Mucosa of gallbladder (tissue), 1 donor: Measurements from ENCODE around the gene HSD17B10. TPM values are rescaled to one million over a fixed set of nuclear protein-coding genes. Genes with fewer than 3 reads are reported as not detected.
A peak's percentile ranks its signal among the peaks of the same experiment; 100 is the strongest.
"Not testable (repeated sequence)": the region's sequence is repeated elsewhere in the genome, so short reads cannot be mapped to it uniquely, and the experiment has no call there.

Experiments used
- DNase-seq: peaks from one replicate; pipeline ENCODE4 v3.0.0-alpha.2; 2020; ENCODE audit warnings: low spot score
- total RNA-seq: library from RNA; stranded (reverse); gene quantifications from one replicate; pipeline ENCODE4 v1.2.1, GENCODE V29; 2021
- donor health status: DM: no; HTN: no; CAD: no.

HSD17B10 gene
- 71.5 TPM for total RNA-seq

DNA sequence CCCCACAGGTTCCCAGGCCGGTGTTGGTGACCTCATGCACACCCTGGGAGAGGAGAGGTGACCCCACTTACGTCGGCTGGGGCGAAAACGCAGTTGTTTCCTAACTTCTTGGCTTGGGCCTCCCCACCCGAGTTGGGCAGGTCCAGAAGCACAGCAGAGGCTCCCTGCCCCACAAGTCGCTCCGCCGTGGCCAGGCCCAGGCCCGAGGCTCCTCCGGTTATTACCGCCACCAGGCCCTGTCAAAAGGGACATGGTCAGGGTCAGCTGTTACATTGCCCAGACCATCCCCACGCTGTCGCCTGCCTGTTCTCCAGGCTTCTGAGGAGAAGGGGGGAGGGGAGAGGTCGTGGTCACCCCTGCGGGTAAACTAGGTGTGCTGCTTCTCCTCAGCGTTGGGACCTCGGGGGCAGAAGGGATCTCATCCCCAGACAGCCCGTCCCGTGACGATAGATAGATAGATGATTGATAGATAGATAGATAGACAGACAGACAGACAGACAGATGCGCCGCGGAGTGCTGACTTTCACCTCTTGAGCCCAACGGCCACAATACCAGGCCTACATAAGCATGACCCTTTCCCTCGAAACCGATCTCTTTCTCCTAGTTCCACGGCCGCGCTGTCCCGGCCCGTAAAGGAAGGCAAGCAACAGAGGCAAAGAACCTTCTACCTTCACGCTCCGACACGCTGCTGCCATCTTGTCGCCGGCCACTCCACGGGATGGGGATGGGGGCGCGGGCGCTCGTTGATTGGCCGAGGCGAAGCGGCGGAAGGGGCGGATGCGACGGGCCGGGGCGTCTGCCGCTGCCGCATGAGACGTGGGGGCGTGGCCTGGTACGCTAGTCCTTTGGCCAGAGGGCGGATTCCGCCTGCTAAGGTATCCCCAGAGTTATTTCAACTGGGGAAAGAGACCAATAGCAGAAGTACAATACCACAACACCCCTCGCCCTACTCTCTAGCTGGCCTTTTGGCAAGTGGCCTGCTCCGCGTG lies at the start of gene HSD17B10:
TSS of gene HSD17B10 (minus strand) at position 720 of the 989 bp plus-strand sequence. CDS start at position 695, 25 bp downstream.
- DNase-seq, result peak; percentile 88

GRCh38 chrX:53483416-53483815 lies 49.2 kb upstream of the HSD17B10 start:
- no peak for DNase-seq

DNA sequence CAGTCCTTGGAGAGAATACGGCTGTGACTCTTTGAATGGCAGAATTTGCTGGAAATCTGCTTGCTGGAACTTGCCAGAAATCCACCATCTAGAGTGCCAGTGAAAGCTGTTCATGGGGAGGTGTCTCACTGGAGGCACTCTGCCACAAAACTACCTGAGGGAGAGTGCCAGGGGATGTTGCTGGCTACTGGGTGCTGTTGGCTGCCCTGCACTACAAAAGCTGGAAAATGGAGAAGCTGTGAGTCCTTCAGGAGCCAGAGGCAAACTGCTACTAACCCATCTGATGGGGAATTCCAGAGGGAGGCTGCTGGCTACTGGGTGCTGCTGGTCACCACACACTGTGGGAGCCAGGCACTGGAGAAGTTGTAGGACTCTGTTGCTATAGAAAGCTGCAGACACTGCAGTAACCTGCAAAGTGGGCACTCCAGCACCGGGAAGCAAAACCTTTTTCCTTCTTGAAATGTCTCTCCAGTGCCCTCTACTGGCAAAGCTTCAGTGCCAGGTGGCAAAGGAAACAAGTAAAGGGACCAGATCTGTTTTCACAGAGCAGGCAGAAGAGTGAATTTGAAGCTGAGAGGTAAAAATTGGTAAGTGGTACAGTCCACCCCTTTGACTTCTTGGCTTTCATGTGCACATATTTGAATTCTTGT lies 47.8 kb upstream of the HSD17B10 start:
- peak; percentile 67 for DNase-seq

DNA sequence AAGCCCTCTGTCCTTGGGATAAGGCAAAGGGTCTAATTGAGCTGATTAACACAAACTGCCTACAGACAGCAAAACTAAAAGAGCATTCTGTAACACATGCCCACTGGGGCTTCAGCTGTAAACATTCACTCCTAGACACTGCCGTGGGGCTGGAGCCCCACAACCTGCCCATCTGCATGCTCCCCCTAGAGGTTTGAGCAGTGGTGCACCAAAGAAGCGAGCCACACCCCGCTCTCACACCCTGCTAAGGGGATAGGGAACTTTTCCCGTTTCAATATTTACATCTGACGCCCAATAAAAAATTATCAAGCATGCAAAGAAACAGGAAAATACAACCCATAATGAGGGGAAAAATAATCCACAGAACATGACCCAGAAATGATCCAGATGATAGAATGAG lies 46.9 kb upstream of the HSD17B10 start:
- DNase-seq, result no peak

DNA sequence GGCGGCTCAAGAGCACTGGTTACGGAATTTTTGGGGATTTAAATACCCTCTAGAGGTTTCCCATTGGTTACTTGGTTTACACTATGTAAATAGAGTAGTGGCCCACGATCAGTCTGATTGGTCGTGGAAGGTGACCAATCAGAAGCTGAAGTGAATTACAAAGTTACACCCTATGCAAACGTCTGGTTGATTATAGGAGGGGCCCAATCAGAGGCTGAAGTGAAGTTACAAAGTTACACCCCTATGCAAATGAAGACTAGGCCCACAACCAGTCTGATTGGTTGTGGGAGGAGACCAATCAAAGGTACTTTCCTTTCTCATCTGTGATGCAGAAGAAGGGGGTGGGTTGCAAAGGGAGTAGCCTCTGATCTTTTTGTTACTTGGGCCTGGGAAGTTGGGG lies 45.1 kb upstream of the HSD17B10 start:
- DNase-seq, result no peak

GRCh38 chrX:53476371-53476770 lies 42.2 kb upstream of the HSD17B10 start:
- DNase-seq, result no peak

DNA sequence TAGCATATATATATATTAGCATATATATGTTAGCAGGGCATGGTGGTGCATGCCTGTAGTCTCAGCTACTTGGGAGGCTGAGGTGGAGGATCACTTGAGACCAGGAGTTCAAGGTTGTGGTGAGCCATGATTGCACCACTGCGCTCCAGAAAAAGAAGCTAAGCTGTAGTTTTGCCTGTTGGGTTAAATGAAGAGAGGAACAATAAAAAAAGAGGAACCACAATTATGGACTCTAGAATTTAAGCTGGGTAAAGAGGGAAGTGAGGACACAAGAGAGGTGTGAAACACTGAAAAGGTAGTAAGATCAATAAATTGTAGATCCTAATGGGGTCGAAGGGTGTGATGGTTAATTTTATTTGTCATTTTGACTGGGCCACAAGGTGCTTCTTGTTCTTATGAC lies 40.5 kb upstream of the HSD17B10 start:
- DNase-seq, result no peak

GRCh38 chrX:53471346-53471745 lies 37.2 kb upstream of the HSD17B10 start:
- DNase-seq, result no peak

DNA sequence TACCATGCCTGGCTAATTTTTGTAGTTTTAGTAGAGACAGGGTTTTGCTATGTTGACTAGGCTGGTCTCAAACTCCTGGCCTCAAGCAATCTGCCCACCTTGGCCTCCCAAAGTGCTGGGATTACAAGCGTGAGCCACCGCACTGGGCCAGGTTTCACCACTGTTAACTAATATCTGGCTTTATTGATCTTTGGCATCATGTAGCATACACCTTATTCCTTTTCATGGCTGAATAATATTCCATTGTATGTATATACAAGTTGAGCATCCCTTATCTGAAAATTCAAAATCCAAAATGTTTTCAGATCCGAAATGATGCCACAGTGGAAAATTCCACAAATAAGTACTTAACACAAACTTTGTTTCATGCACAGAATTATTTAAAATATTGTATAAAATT lies 34.5 kb upstream of the HSD17B10 start:
- DNase-seq, result not testable (repeated sequence)

DNA sequence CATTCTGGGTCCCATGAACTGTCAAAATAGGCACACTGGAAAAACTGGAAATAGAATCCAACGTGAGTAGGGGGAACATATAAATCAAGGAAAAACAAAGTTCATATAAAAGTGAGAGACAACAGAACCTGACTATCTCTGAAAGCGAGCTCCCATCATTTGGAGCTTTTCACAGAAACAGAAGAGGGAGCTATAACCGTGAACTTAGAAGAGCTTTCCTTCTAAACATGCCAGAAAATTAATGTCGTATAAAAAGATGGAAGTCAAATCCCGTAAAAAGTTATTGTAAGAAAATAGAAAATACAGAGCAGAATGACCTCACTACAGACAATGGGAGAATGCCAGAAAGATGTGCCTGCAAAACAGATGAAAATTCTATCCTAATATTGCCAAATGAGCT lies 23.9 kb upstream of the HSD17B10 start:
- DNase-seq, result no peak

- no peak for DNase-seq
Measured at GRCh38 chrX:53456254-53456653, 22.1 kb upstream of the HSD17B10 start.

DNA sequence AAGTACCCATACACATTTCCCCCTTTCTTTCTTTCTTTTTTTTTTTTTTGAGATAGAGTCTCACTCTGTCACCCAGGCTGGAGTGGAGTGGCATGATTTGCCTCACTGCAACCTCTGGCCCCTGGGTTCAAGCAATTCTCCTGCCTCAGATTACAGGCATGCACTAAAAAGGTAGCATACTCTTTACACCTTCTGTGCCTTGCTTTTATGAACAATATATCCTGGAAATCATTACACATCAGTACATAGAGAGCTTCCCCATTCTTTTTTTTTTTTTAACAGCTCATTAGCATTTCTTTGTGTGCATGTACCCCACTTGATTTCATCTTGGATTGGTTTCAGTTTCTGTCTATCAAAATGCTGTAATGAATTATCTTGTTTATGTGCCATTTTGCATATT lies 18.6 kb upstream of the HSD17B10 start:
- no peak for DNase-seq

DNA sequence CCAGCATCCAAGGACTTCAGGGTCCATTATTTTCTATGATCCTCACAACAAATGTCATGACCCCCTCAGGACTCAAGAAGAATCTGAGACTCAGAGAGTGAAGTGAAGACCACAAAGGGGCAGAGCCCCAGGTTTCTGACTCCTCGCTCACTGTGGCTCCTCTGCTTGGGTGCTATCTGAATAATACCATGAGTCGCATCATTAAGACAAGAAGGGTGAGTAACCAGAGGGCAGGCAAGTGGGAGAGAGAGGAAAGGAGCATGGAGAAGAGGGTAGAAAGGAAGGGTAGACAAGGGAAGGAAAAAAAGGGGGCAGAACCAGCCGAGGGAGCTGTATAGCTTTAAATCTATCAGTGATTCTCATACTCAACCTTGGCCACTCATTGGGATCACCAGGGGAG lies 15.5 kb upstream of the HSD17B10 start:
- DNase-seq, result no peak

DNA sequence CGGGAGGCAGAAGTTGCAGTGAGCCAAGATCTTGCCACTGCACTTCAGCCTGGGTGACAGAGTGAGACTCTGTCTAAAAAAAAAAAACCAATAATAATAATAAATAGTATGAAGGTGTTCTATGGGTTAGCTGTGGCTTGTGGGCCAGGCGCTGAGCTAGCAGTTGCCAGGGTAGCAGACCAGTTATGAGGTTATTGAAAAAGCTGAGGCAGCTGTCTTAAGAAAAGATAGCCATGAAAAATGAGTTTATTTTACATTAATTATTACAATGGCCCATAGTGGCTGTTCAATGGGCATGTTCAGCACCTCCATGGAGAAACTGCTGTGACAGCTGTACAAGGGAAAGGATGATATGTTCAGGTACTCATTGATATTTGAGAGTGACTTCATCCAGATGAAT lies 13.3 kb upstream of the HSD17B10 start:
- DNase-seq, result no peak

GRCh38 chrX:53445977-53446376 lies 11.8 kb upstream of the HSD17B10 start:
- no peak for DNase-seq

GRCh38 chrX:53442322-53442631 lies 8.1 kb upstream of the HSD17B10 start:
- no peak for DNase-seq

- DNase-seq, result peak; percentile 82
Measured at GRCh38 chrX:53441531-53442321, 7.6 kb upstream of the HSD17B10 start.

- DNase-seq, result peak; percentile 45
Measured at GRCh38 chrX:53440621-53441517, 6.7 kb upstream of the HSD17B10 start.

DNA sequence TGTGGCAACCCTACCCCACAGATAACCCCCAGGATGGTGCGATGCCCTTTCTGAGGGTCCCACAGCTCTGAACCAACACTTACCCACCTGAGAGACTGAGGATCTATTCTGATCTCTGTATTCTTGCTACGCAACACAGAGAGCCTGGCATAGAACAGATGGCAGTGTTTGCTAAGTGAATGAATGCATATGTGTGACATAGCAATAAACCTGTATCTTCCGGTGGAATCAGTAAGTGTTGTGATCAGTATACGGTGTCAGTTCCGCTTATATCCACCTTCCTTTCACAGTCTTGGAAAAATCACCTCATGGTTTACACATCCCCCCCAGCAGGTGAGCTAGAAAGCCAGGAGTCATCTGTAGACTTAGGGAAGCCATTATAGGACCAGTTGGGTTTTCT lies 5.9 kb upstream of the HSD17B10 start:
- no peak for DNase-seq

GRCh38 chrX:53438832-53439230 lies 4.7 kb upstream of the HSD17B10 start:
- DNase-seq, result no peak

DNA sequence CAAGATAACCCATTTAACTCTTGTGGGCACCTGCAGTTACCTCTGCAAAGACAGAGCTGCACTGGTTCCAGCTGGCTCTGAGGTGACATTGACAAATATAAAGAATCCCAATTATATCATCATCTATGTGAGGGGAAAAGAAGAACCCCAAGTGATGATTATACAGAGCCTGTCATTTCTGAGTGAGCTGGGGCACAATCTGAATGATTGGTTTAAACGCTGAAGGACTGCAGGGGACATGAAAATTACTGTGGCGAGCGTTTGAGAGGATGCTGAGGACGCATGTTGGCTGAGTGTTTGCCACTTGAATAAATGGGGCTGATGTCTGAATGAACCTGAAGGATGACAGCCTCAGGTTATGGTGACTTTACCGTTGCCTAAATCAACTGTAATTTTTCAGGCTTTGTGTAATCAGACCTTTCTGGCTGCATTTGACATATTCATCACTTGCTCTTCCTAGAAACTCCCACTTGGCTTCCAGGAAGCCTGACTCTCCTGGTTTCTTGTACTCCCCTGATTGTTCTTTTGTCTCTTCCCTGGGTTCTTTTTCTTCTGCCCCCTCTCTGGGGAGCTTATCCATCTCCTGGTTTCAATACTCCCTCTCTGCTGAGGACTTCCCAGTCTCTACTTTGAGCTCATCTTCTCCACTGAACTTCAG lies 4.1 kb upstream of the HSD17B10 start:
- no peak for DNase-seq
